ENCODE results near the gene SYNDIG1. TPM values are rescaled to one million over a fixed set of nuclear protein-coding genes. Genes with fewer than 3 reads are reported as not detected.

Gene SYNDIG1
- total RNA-seq, 1 experiment from 2014 or later = not detected

DNA sequence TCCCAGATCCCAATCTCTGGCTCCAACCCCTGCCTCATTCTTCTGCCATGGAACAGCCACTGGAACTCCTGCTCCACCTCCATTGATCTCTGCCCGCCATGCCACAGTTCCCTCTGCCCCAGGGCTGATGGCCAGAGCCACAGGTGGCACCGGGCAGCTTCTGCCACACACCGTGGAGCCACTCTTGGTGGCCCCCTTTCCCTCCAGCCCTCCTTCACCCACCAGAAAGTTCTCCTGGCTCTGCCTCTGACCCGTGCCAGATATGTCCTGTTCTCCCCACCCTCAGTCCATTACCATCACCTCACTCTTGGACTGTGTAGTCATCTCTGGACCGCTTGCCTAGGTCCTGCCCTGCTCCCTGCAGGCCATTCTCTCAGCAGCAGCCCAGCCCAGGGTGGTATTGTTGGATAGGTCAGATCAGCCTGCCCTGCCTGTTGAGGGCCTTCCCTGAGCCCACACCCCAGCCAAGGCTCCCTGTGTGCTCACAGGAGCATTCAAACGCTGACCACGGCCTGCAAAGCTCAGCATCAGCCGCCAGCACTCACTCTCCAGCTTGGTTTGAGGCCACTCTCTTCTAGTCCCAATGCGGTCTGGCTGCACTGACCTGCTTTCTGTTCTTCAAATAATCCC, 16.8 kb upstream of the SYNDIG1 start:
- H3K36me3 ChIP-seq (ENCODE audit: control insufficient read depth, insufficient read depth, low read length) = no peaks in the 10 kb centered on the region
- ChIA-PET POLR2A (no interaction called here), CTCF (no interaction called here)
- TF ChIP-seq TCF7L2 (IDR thresholded peaks at IDR 0.05; ENCODE audit: low read depth, low read length) (no peak), SIN3A (IDR thresholded peaks at IDR 0.05; ENCODE audit: borderline replicate concordance, insufficient read depth, low read depth, low read length) (no peak), POLR2AphosphoS5 (IDR thresholded peaks at IDR 0.05; ENCODE audit: low read depth, low read length) (no peak)
- TF ChIP-seq, protein P1, sequence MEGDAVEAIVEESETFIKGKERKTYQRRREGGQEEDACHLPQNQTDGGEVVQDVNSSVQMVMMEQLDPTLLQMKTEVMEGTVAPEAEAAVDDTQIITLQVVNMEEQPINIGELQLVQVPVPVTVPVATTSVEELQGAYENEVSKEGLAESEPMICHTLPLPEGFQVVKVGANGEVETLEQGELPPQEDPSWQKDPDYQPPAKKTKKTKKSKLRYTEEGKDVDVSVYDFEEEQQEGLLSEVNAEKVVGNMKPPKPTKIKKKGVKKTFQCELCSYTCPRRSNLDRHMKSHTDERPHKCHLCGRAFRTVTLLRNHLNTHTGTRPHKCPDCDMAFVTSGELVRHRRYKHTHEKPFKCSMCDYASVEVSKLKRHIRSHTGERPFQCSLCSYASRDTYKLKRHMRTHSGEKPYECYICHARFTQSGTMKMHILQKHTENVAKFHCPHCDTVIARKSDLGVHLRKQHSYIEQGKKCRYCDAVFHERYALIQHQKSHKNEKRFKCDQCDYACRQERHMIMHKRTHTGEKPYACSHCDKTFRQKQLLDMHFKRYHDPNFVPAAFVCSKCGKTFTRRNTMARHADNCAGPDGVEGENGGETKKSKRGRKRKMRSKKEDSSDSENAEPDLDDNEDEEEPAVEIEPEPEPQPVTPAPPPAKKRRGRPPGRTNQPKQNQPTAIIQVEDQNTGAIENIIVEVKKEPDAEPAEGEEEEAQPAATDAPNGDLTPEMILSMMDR (IDR thresholded peaks at IDR 0.05) = no peak
- TF ChIP-seq, protein P2, sequence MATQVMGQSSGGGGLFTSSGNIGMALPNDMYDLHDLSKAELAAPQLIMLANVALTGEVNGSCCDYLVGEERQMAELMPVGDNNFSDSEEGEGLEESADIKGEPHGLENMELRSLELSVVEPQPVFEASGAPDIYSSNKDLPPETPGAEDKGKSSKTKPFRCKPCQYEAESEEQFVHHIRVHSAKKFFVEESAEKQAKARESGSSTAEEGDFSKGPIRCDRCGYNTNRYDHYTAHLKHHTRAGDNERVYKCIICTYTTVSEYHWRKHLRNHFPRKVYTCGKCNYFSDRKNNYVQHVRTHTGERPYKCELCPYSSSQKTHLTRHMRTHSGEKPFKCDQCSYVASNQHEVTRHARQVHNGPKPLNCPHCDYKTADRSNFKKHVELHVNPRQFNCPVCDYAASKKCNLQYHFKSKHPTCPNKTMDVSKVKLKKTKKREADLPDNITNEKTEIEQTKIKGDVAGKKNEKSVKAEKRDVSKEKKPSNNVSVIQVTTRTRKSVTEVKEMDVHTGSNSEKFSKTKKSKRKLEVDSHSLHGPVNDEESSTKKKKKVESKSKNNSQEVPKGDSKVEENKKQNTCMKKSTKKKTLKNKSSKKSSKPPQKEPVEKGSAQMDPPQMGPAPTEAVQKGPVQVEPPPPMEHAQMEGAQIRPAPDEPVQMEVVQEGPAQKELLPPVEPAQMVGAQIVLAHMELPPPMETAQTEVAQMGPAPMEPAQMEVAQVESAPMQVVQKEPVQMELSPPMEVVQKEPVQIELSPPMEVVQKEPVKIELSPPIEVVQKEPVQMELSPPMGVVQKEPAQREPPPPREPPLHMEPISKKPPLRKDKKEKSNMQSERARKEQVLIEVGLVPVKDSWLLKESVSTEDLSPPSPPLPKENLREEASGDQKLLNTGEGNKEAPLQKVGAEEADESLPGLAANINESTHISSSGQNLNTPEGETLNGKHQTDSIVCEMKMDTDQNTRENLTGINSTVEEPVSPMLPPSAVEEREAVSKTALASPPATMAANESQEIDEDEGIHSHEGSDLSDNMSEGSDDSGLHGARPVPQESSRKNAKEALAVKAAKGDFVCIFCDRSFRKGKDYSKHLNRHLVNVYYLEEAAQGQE (IDR thresholded peaks at IDR 0.05; ENCODE audit: insufficient read depth in 1 of 2, low read depth in 2 of 2, low read length in 1 of 2) = no peak
- no peaks in the 10 kb centered on the region for H3K4me1 ChIP-seq (ENCODE audit: control insufficient read depth, insufficient read depth, low read length)
- no peak for DNase-seq (ENCODE audit: low read depth, low spot score)
- no peak for ATAC-seq
- BruUV-seq (replicated peaks) = no TSS peak
- no peak overlapping the region for H3K27ac ChIP-seq (ENCODE audit: low read length)
- in situ Hi-C loops (cut with HindIII; ENCODE audit: low pct_unique_long_range_greater_than_20kb, low sequenced_read_pairs) = no loop called here
- H3K4me3 ChIP-seq (ENCODE audit: low read depth in 2 of 2, low read length in 2 of 2) = no peak overlapping the region
- H3K27me3 ChIP-seq (ENCODE audit: control insufficient read depth, insufficient read depth, low read length) = peaks cover 2% of the 10 kb centered on the region
- intact Hi-C loops (cut with micrococcal nuclease; ENCODE audit: unreplicated experiment) = no loop called here
- H3K9me3 ChIP-seq (ENCODE audit: control insufficient read depth, insufficient read depth, low read depth, low read length) = no peaks in the 10 kb centered on the region

DNA sequence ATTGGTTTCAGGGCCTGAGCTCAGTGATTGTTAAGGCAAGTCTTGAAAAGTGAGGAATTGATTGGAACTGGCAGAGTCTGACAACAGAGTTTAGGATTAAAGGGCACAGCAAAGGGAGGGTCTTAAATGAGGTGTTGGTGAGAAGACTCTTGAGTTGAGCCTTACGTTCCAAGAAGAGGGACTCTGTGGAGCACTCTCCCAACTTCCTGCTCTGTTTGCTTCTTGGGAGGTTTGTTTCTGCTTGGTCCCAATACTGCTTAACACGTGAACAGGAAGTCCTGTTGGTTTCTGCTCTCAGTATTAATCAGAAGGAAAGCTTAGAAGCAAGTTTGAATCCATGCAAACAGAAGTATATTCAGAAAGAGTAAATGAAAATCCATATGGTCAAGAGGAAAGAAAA, 15.6 kb upstream of the SYNDIG1 start:
- no peak for DNase-seq (ENCODE audit: low read depth, low spot score)
- BruUV-seq (replicated peaks) = no TSS peak
- ChIA-PET CTCF (no interaction called here), POLR2A (no interaction called here)
- Histone ChIP-seq H3K27ac (ENCODE audit: low read length) (no peak overlapping the region), H3K27me3 (ENCODE audit: control insufficient read depth, insufficient read depth, low read length) (peaks cover 5% of the 10 kb centered on the region), H3K36me3 (ENCODE audit: control insufficient read depth, insufficient read depth, low read length) (no peaks in the 10 kb centered on the region), H3K4me3 (ENCODE audit: low read depth in 2 of 2, low read length in 2 of 2) (no peak overlapping the region), H3K4me1 (ENCODE audit: control insufficient read depth, insufficient read depth, low read length) (no peaks in the 10 kb centered on the region), H3K9me3 (ENCODE audit: control insufficient read depth, insufficient read depth, low read depth, low read length) (no peaks in the 10 kb centered on the region)
- ATAC-seq = no peak
- intact Hi-C loops (cut with micrococcal nuclease; ENCODE audit: unreplicated experiment) = no loop called here
- TF ChIP-seq SIN3A (IDR thresholded peaks at IDR 0.05; ENCODE audit: borderline replicate concordance, insufficient read depth, low read depth, low read length) = no peak
- in situ Hi-C loops (cut with HindIII; ENCODE audit: low pct_unique_long_range_greater_than_20kb, low sequenced_read_pairs) = no loop called here

DNA sequence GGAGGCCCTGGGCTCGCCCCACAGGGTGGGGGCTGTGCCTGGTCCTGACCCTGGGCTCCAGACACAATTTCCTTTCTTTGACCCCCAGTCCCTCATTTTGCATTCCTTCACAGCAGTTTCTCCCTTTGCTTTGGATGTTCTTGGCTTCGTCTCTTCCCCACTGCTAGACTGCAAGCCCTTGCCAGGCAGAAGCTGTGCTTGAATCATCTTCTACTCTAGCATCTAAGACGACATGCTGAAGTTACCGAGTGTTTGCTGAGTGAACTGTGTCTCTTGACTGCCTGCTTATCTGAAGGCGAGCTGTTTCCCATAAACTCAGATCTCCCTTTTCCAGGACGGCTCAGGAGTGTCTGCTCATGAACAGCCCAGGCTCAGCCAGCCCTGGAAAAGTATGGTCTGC, 14.3 kb upstream of the SYNDIG1 start:
- DNase-seq (ENCODE audit: low read depth, low spot score) (no peak), ATAC-seq (no peak)
- H3K27me3 ChIP-seq (ENCODE audit: control insufficient read depth, insufficient read depth, low read length) = peaks cover 6% of the 10 kb centered on the region
- intact Hi-C loops (cut with micrococcal nuclease; ENCODE audit: unreplicated experiment) (no loop called here), in situ Hi-C loops (cut with HindIII; ENCODE audit: low pct_unique_long_range_greater_than_20kb, low sequenced_read_pairs) (no loop called here)
- H3K4me3 ChIP-seq (ENCODE audit: low read depth in 2 of 2, low read length in 2 of 2) = no peak overlapping the region
- no peaks in the 10 kb centered on the region for H3K4me1 ChIP-seq (ENCODE audit: control insufficient read depth, insufficient read depth, low read length)
- ChIA-PET POLR2A (no interaction called here), CTCF (no interaction called here)
- no peaks in the 10 kb centered on the region for H3K9me3 ChIP-seq (ENCODE audit: control insufficient read depth, insufficient read depth, low read depth, low read length)
- TF ChIP-seq POLR2AphosphoS5 (IDR thresholded peaks at IDR 0.05; ENCODE audit: low read depth, low read length) (no peak), SIN3A (IDR thresholded peaks at IDR 0.05; ENCODE audit: borderline replicate concordance, insufficient read depth, low read depth, low read length) (no peak), TCF7L2 (IDR thresholded peaks at IDR 0.05; ENCODE audit: low read depth, low read length) (no peak)
- TF ChIP-seq, protein P2 (IDR thresholded peaks at IDR 0.05; ENCODE audit: insufficient read depth in 1 of 2, low read depth in 2 of 2, low read length in 1 of 2) = no peak
- TF ChIP-seq, protein P1 (IDR thresholded peaks at IDR 0.05) = no peak
- H3K36me3 ChIP-seq (ENCODE audit: control insufficient read depth, insufficient read depth, low read length) = no peaks in the 10 kb centered on the region
- no TSS peak for BruUV-seq (replicated peaks)
- H3K27ac ChIP-seq (ENCODE audit: low read length) = no peak overlapping the region

Measured in Panc1 (cell line).